Endothelial cell (in vitro differentiated cells): ENCODE data around the gene ITGB5. TPM values are rescaled to one million over a fixed set of nuclear protein-coding genes. Genes with fewer than 3 reads are reported as not detected.

ENCODE experiments used
- DNase-seq: peaks from one replicate; pipeline ENCODE4 v3.0.0; 2021; ENCODE audit warnings: low spot score
- H3K27ac Mint-ChIP-seq: one replicate; pipeline ENCODE4 v1.8.0; 2021; ENCODE audit warnings: mixed read lengths, inconsistent platforms; ENCODE audit not compliant: unreplicated experiment
- H3K27me3 Mint-ChIP-seq: one replicate; pipeline ENCODE4 v1.8.0; 2021; ENCODE audit warnings: mild to moderate bottlenecking, moderate library complexity, mixed read lengths, inconsistent platforms; ENCODE audit not compliant: unreplicated experiment
- H3K36me3 Mint-ChIP-seq: one replicate; pipeline ENCODE4 v1.8.0; 2021; ENCODE audit warnings: mild to moderate bottlenecking, low read depth, mixed read lengths, inconsistent platforms; ENCODE audit not compliant: unreplicated experiment
- H3K4me1 Mint-ChIP-seq: one replicate; pipeline ENCODE4 v1.8.0; 2021; ENCODE audit warnings: mild to moderate bottlenecking, mixed read lengths, inconsistent platforms; ENCODE audit not compliant: unreplicated experiment
- H3K4me3 Mint-ChIP-seq: one replicate; pipeline ENCODE4 v1.8.0; 2021; ENCODE audit warnings: mild to moderate bottlenecking, mixed read lengths, inconsistent platforms; ENCODE audit not compliant: unreplicated experiment
- H3K9me3 Mint-ChIP-seq: one replicate; pipeline ENCODE4 v1.8.0; 2021; ENCODE audit warnings: mixed read lengths, inconsistent platforms; ENCODE audit not compliant: unreplicated experiment
- total RNA-seq: library from RNA; stranded (reverse); fragmentation: NEBNext Ultra II Directional; extraction: Animal tissue kit (Norgen Biotek cat#: 25700); gene quantifications from one replicate; pipeline ENCODE4 v1.2.1, GENCODE V29; 2021; ENCODE audit not compliant: unreplicated experiment
- TF ChIP-seq, protein P1 (sequence below): fragments of 200-600 bp; sonication (generic); IDR thresholded peaks from one replicate; pipeline ENCODE4 v1.5.0; 2021; ENCODE audit warnings: antibody characterized with exemption; ENCODE audit not compliant: unreplicated experiment

The ITGB5 gene
- total RNA-seq, 1 donor from 2014 or later = 55.2 TPM

DNA sequence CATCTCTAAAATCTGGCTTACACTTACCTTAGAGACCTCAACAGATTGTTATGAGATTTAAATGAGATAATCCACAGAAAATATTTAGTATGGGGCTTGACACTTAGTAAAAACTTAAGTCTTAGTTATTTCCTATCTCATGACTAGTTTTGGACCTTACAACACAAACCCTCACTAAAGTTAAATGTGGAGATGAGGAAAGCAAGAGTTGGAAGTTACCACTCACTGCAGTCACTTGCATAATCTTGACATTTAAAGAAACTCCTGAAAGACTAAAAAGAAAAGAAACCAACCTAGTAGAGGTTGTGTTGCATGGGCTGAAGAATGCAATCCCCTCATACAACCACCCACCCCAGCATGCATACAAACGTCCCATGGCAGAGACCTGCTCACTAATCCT is 40.1 kb downstream of the ITGB5 start:
- H3K9me3 Mint-ChIP-seq = no peaks in the 10 kb centered on the region
- no peak overlapping the region for H3K27ac Mint-ChIP-seq
- peaks cover 13% of the 10 kb centered on the region for H3K36me3 Mint-ChIP-seq
- no peak for DNase-seq
- peaks cover 36% of the 10 kb centered on the region for H3K4me1 Mint-ChIP-seq
- no peak overlapping the region for H3K4me3 Mint-ChIP-seq
- H3K27me3 Mint-ChIP-seq = no peaks in the 10 kb centered on the region
- TF ChIP-seq, protein P1, sequence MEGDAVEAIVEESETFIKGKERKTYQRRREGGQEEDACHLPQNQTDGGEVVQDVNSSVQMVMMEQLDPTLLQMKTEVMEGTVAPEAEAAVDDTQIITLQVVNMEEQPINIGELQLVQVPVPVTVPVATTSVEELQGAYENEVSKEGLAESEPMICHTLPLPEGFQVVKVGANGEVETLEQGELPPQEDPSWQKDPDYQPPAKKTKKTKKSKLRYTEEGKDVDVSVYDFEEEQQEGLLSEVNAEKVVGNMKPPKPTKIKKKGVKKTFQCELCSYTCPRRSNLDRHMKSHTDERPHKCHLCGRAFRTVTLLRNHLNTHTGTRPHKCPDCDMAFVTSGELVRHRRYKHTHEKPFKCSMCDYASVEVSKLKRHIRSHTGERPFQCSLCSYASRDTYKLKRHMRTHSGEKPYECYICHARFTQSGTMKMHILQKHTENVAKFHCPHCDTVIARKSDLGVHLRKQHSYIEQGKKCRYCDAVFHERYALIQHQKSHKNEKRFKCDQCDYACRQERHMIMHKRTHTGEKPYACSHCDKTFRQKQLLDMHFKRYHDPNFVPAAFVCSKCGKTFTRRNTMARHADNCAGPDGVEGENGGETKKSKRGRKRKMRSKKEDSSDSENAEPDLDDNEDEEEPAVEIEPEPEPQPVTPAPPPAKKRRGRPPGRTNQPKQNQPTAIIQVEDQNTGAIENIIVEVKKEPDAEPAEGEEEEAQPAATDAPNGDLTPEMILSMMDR = no peak

DNA sequence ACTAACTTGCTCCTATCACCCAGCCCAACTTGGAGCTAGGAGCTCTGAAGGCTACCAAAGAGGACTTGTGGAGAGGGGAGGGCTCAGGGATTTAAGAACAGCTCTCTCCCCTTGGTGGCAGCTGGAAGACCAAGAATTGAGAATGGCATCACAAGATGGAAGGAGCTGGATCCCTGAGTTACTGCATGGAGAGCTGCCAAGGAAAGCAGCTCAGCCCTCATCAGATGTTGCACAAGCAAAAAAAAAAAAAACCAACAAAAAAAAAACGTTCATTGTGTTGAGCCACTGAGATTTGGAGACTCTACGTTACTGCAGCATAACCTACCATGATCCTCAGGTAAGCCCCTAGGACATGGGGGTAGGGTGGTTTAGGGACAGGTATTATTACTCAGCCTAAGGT is 41.0 kb downstream of the ITGB5 start:
- DNase-seq = no peak
- Mint-ChIP-seq H3K4me3 (no peak overlapping the region), H3K4me1 (peaks cover 28% of the 10 kb centered on the region), H3K27me3 (no peaks in the 10 kb centered on the region), H3K27ac (no peak overlapping the region), H3K36me3 (peaks cover 17% of the 10 kb centered on the region), H3K9me3 (no peaks in the 10 kb centered on the region)
- TF ChIP-seq, protein P1 = no peak

DNA sequence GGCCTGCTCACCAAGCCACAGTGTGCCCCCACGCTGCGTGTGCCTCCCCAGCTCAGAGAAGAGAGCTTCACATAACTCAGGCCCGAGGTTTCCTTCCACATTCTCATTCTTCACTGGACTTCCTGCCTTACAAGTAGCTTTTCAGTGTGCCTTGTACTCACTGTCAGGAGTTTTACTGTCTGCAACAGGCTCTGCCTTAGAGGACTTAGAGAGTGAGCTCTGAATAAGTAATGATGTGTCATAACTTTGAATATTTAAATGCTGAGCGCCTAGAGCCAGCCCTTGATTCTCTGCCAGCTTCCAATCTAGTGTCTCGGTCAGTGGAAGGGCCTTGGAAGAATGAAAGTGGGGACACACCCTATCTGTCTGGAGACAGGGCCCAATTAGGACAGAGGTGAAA is 41.8 kb downstream of the ITGB5 start:
- TF ChIP-seq, protein P1 = no peak
- Mint-ChIP-seq H3K4me1 (peaks cover 26% of the 10 kb centered on the region), H3K36me3 (peaks cover 18% of the 10 kb centered on the region), H3K4me3 (no peak overlapping the region), H3K27me3 (no peaks in the 10 kb centered on the region), H3K9me3 (no peaks in the 10 kb centered on the region), H3K27ac (peak overlapping the region; percentile 65)
- DNase-seq = no peak

DNA sequence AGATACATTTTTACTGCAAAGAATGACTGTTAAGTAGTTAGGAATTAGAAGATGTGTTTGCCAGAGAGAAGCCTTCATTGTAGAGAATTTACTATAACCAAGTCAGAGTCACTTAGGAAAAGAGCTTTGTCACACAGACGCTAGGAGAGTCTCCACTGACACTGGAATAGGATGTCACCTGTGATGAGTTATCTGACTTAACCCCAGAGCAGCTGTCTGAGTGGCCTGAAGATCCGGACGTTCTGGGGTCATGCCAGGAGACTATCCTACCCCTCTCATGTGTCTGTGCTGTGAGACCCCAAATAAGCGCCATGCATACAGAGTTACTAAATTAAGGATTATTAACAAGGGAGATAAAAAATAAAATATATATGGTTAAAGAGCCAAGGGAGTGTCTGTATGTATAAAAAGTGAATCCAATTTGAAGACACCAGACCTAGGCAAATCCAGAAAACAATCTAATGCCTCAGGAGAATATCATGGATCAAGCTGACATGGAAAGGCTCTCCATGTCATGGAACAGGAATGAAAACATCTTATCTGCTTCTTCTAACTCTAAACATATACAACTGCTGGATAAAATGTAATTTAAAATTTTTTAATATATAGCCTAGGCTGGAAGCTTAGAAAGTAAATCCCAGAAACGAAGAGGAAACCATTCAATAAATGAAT is 43.5 kb downstream of the ITGB5 start:
- peaks cover 22% of the 10 kb centered on the region for H3K36me3 Mint-ChIP-seq
- peaks cover 26% of the 10 kb centered on the region for H3K4me1 Mint-ChIP-seq
- no peak overlapping the region for H3K4me3 Mint-ChIP-seq
- H3K9me3 Mint-ChIP-seq = no peaks in the 10 kb centered on the region
- DNase-seq = no peak
- TF ChIP-seq, protein P1 = no peak
- no peaks in the 10 kb centered on the region for H3K27me3 Mint-ChIP-seq
- H3K27ac Mint-ChIP-seq = no peak overlapping the region

DNA sequence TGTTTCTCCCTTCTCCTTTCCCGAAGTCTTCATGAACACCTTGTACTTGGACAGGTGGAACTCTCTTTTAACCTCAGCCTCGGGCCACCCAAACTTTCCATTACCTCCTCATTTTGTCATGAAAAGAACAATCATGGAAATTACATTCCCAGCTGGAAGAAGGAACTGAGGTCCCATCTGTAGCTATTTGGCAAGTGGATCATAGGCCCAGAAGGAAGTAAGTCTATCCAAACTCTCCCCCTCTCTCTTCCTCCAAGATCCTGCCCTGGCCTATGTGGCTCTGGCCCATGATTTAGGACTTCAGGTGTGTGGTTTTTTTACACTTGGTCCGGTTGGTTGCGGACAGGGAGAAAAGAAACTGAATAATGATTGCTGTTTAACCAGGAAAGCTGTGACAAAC is 44.1 kb downstream of the ITGB5 start:
- TF ChIP-seq, protein P1 = no peak
- no peak overlapping the region for H3K27ac Mint-ChIP-seq
- H3K36me3 Mint-ChIP-seq = peaks cover 22% of the 10 kb centered on the region
- no peaks in the 10 kb centered on the region for H3K27me3 Mint-ChIP-seq
- H3K9me3 Mint-ChIP-seq = no peaks in the 10 kb centered on the region
- DNase-seq = no peak
- H3K4me1 Mint-ChIP-seq = peaks cover 27% of the 10 kb centered on the region
- no peak overlapping the region for H3K4me3 Mint-ChIP-seq
